C4-2B (cell line): Measurements from ENCODE around the gene ARAP1.

Experiments used
- H3K27ac ChIP-seq: fragments of 450-650 bp; 2 replicates; pipeline ENCODE4 v1.5.1; 2017
- ZFX ChIP-seq: fragments of 450-650 bp; IDR thresholded peaks from 2 replicates; pipeline ENCODE4 v1.6.1; 2017
- TF ChIP-seq, protein P1 (sequence below): fragments of 450-650 bp; conservative IDR thresholded peaks from 2 replicates; pipeline ENCODE4 v1.5.1; 2017; ENCODE audit warnings: mild to moderate bottlenecking

Gene ARAP1

DNA sequence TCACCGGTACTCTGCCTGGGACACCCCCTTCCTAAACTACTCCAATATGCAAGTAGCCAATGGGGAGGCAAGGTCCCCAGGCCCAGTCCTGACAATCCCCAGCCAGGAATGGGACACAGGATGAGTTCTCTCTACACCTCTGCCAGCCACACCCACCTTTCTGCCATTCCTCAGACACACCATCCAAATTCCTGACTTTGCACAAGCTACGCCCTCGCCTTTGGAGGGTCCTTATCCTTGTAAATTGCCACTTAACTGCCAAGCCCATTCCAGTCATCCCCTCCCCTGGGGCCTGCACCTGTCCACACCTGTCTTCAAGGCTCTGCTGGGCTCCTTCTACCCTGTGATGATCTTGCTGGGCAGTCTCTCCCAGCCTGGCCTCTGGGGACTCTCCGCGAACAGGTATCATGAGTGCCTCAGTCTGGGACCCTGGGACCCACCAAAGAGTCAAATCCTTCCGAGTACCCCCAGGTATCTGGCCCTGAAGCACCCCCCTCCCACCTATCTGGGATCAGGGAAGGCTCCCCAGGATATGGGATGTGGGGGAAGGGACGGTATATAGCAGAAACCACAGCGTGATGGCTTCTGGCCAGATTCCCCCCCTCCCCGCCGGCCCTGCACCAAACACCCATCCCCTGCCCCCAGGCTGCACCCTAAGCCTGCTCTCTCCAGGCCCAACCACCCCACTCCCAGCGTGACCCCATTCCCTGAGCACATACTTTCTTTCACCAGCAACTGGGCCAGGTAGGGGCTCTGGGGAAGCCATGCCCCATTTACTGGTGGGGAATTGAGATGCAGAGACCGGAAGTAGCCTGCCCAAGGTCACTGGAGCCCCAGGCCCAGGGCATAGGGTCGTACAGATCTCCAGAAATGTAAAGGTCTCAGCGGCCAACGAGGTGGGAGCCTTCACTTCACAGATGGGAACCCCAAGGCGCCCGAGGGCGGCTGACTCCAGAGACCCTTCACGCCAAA is 806 bp downstream of the ARAP1 start:
- peak overlapping the region; percentile 84 for H3K27ac ChIP-seq
- no peak for TF ChIP-seq ZFX
- TF ChIP-seq, protein P1, sequence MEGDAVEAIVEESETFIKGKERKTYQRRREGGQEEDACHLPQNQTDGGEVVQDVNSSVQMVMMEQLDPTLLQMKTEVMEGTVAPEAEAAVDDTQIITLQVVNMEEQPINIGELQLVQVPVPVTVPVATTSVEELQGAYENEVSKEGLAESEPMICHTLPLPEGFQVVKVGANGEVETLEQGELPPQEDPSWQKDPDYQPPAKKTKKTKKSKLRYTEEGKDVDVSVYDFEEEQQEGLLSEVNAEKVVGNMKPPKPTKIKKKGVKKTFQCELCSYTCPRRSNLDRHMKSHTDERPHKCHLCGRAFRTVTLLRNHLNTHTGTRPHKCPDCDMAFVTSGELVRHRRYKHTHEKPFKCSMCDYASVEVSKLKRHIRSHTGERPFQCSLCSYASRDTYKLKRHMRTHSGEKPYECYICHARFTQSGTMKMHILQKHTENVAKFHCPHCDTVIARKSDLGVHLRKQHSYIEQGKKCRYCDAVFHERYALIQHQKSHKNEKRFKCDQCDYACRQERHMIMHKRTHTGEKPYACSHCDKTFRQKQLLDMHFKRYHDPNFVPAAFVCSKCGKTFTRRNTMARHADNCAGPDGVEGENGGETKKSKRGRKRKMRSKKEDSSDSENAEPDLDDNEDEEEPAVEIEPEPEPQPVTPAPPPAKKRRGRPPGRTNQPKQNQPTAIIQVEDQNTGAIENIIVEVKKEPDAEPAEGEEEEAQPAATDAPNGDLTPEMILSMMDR: no peak

DNA sequence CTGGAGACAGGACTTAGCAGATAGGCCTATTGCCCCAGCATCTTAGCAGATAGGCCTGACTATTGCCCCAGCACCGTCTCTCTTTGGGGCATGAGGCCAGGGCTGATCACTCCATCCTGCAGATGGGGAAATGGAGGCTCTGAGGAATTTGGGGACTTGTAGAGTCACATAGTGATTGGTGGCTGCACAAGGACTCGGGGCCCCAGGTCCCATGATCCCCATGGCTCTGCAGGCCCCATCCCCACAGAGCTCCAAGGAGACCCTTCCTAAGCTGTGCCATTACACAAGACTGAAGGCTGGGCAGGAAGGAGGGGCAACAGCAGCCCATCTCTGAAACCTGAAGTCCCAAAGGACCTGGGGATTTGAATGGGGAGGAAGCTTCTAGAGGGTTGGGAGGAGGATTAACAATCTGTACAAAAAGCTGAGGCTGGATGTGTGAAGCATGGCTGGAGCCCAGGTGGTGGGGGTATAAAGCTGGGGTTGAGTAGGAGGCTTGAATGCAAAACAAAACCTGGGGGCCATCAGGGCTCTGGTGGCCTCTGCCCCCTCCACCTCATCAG is 1.6 kb downstream of the ARAP1 start:
- H3K27ac ChIP-seq: no peak overlapping the region
- TF ChIP-seq ZFX: no peak
- TF ChIP-seq, protein P1: no peak

DNA sequence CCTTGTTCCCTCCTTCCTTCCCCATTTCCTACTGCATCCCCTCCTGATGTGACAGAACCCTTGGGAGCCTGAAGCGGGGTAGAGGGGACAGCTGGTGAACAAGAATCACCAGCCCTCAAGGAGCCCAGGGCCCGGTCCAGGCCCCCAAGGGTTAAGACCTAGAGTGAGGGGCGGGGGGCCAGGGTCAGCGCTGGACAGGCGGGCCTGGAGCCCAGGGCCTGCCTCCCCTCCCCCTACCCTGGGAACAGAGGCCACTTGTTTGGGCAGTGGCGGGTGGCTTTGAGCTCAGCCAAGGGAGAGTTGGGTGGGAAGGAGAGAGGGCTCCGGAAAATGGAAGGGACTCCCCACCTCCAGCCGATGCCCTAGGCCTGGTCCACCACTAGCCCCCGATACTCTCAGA is 2.1 kb downstream of the ARAP1 start:
- H3K27ac ChIP-seq: no peak overlapping the region
- TF ChIP-seq ZFX: no peak
- TF ChIP-seq, protein P1: no peak

DNA sequence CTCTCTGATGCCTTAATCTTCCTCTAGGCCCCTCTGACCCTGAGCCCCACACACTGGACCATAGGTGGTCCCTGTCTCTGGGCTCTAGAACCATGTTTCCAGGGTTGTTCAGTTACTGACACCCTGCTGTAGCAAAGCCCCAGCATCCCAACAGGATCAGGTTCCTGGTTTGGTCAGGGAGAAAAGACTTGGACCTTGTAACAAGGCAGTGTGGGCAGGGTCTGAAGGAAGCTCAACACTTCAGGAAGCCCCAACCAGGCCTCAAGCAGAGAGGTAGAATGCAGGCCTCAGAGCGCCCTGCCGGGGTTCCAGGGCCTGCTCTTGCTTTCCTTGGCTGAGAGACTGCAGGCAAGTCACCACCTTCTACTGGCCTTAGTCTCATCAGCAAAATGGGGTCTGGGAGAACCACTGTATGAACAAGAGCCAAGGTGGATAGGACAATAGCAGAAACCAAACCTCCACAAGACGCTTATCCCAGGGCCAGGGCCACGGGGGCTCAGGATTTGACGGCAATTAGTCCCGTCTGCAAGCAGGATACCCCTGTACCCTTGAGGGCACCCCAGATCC is 4.8 kb downstream of the ARAP1 start:
- no peak overlapping the region for H3K27ac ChIP-seq
- no peak for TF ChIP-seq ZFX
- TF ChIP-seq, protein P1: no peak

GRCh38 chr11:72746821-72747220 is 5.4 kb downstream of the ARAP1 start:
- no peak overlapping the region for H3K27ac ChIP-seq
- TF ChIP-seq ZFX: no peak
- TF ChIP-seq, protein P1: no peak

- no peak for TF ChIP-seq ZFX
- TF ChIP-seq, protein P1: no peak
- no peak overlapping the region for H3K27ac ChIP-seq
Observed at GRCh38 chr11:72745925-72746550, 6.2 kb downstream of the ARAP1 start.
